K562 (cell line): ENCODE results near the gene PLCB1. TPM values are rescaled to one million over a fixed set of nuclear protein-coding genes. Genes with fewer than 3 reads are reported as not detected.

Experiments used
- ATAC-seq: fragments of 200-7000 bp; cut with Tn5 transposase; 3 replicates; pipeline ENCODE4 v1.9.1; 2020; ENCODE audit warnings: moderate library complexity
- BruUV-seq: library from RNA; stranded (reverse); fragments of 400-500 nt; replicated peaks from 2 replicates; lab custom pipeline; 2021; lab: Mats Ljungman, UMichigan
- CTCF ChIA-PET: fragments of 300-600 bp; formaldehyde crosslinking; extraction: SDS; loops from one replicate; lab custom pipeline; 2021; ENCODE audit warnings: low intra/inter-chr PET ratio; lab: Yijun Ruan, JAX
- POLR2A ChIA-PET: fragments of 300-600, 350-650 bp; sonication (Branson Sonifier 250); formaldehyde crosslinking; extraction: SDS; loops from one replicate; lab custom pipeline; 2021; ENCODE audit warnings: antibody characterized with exemption, inconsistent platforms; lab: Yijun Ruan, JAX
- DNase-seq, 4 experiments: peaks; one replicate each; pipeline versions ENCODE4 v3.0.0 to v3.0.0-alpha.2; 2011 to 2018; ENCODE audit warnings: low spot score in 3 of 4, mixed read lengths in 3 of 4; ENCODE audit errors: extremely low read depth in 1 of 4
- FAIRE-seq: peaks from 2 replicates; lab custom pipeline; 2011; peaks lifted over from hg19 to GRCh38; lab: Jason Lieb, UNC
- H2AFZ ChIP-seq: 2 replicates; pipeline ENCODE4 v1.6.0; 2011; ENCODE audit warnings: low read depth, low read length, control low read depth, inconsistent platforms
- H3K27ac ChIP-seq: fragments of 200-600 bp; 3 replicates; pipeline ENCODE4 v1.8.0; 2011; ENCODE audit warnings: low read depth, mild to moderate bottlenecking, control low read depth, inconsistent platforms, low read length, moderate library complexity, mixed read lengths; ENCODE audit errors: extremely low read depth
- H3K27me3 ChIP-seq, 2 experiments: fragments of 300-600 bp in 1 of 2; 2 replicates in 1 of 2; 3 replicates in 1 of 2; pipeline versions ENCODE4 v1.6.0 to v1.8.0; 2011; ENCODE audit warnings: inconsistent platforms in 2 of 2, low read length in 2 of 2, mild to moderate bottlenecking in 1 of 2, mixed read lengths in 1 of 2, moderate library complexity in 1 of 2; ENCODE audit not compliant: control insufficient read depth in 2 of 2, insufficient read depth in 2 of 2
- H3K36me3 ChIP-seq: fragments of 300-600 bp; 3 replicates; pipeline ENCODE4 v1.8.0; 2011; ENCODE audit warnings: mild to moderate bottlenecking, low read length, inconsistent platforms; ENCODE audit not compliant: control insufficient read depth, insufficient read depth
- H3K4me1 ChIP-seq, 2 experiments: fragments of 200-600 bp in 1 of 2; replicated peaks in 1 of 2; 2 replicates in 1 of 2; 3 replicates in 1 of 2; pipeline versions ENCODE4 v1.5.1 to v1.8.0; 2011; ENCODE audit warnings: inconsistent platforms in 2 of 2, low read length in 2 of 2, mild to moderate bottlenecking in 1 of 2, mixed read lengths in 1 of 2, moderate library complexity in 1 of 2; ENCODE audit not compliant: control insufficient read depth in 2 of 2, insufficient read depth in 2 of 2
- H3K4me2 ChIP-seq: 2 replicates; pipeline ENCODE4 v1.6.1; 2011; ENCODE audit warnings: low read length, control low read depth, inconsistent platforms, mixed read lengths; ENCODE audit not compliant: insufficient read depth
- H3K4me3 ChIP-seq: fragments of 200-600 bp; sonication (generic), shearing (Covaris generic); 2 replicates; pipeline ENCODE4 v1.5.1; 2016; ENCODE audit warnings: control low read depth, inconsistent platforms
- H3K79me2 ChIP-seq: fragments of 200-600 bp; 3 replicates; pipeline ENCODE4 v1.8.0; 2011; ENCODE audit warnings: low read length, inconsistent platforms; ENCODE audit not compliant: control insufficient read depth, insufficient read depth
- H3K9ac ChIP-seq, 2 experiments: 2 replicates each; pipeline versions ENCODE4 v1.6.0 to v1.6.1; 2011; ENCODE audit warnings: low read depth in 2 of 2, low read length in 2 of 2, control low read depth in 1 of 2, inconsistent platforms in 1 of 2, mild to moderate bottlenecking in 1 of 2, mixed read lengths in 1 of 2; ENCODE audit not compliant: insufficient read depth in 1 of 2
- H3K9me1 ChIP-seq: one replicate; pipeline ENCODE4 v1.6.0; 2011; ENCODE audit warnings: inconsistent platforms, mild to moderate bottlenecking, low read length, moderate library complexity; ENCODE audit not compliant: control insufficient read depth, insufficient read depth
- H3K9me3 ChIP-seq: replicated peaks from 2 replicates; pipeline ENCODE4 v1.5.1; 2011; ENCODE audit warnings: low read depth, low read length, inconsistent platforms; ENCODE audit not compliant: control insufficient read depth, insufficient read depth
- H4K20me1 ChIP-seq: replicated peaks from 2 replicates; pipeline ENCODE4 v1.6.1; 2011; ENCODE audit warnings: low read length, inconsistent platforms, mixed read lengths; ENCODE audit not compliant: control insufficient read depth, insufficient read depth
- BRD4 ChIP-seq: fragments of 200-600 bp; sonication (generic); IDR thresholded peaks from 2 replicates; pipeline ENCODE4 v1.6.1; 2017; ENCODE audit warnings: inconsistent platforms
- HMBOX1 ChIP-seq: sonication (generic); IDR thresholded peaks from 2 replicates; pipeline ENCODE4 v1.6.1; 2016
- KAT7 ChIP-seq: sonication (generic); formaldehyde crosslinking; IDR thresholded peaks from 2 replicates; pipeline ENCODE4 v1.8.0; 2022; ENCODE audit warnings: missing genetic modification reagents, mild to moderate bottlenecking, borderline replicate concordance
- RFX7 ChIP-seq: fragments of 250-450 bp; sonication (Bioruptor Pico); IDR thresholded peaks from 2 replicates; pipeline ENCODE4 v1.5.1; 2021; ENCODE audit warnings: mild to moderate bottlenecking
- RNF2 ChIP-seq: sonication (generic); IDR thresholded peaks from 2 replicates; pipeline ENCODE4 v1.6.1; 2016
- TFE3 ChIP-seq: fragments of 450-650 bp; formaldehyde crosslinking; IDR thresholded peaks from 2 replicates; pipeline ENCODE4 v1.4.0; 2020; ENCODE audit warnings: mild to moderate bottlenecking, mixed read lengths
- ZC3H4 ChIP-seq: sonication (generic); formaldehyde crosslinking; IDR thresholded peaks from 2 replicates; pipeline ENCODE4 v1.9.0; 2021; ENCODE audit warnings: missing genetic modification reagents, borderline replicate concordance
- ZNF146 ChIP-seq: IDR thresholded peaks from one replicate; pipeline ENCODE4 v1.6.1; 2018; ENCODE audit warnings: missing compliant biosample characterization; ENCODE audit not compliant: unreplicated experiment
- ZNF311 ChIP-seq: fragments of 250-450 bp; sonication (Bioruptor Pico); IDR thresholded peaks from 2 replicates; pipeline ENCODE4 v1.4.0; 2020; ENCODE audit warnings: mild to moderate bottlenecking, moderate library complexity
- WGBS: fragments of 100-300 bp; shearing (Covaris generic); methylation state at CpG from one replicate; pipeline ENCODE4 v1.1.6; 2016; ENCODE audit warnings: low coverage, mixed read lengths; ENCODE audit not compliant: insufficient coverage; ENCODE audit errors: missing lambda C conversion rate; 5-methylcytosine and 5-hydroxymethylcytosine counted together
- in situ Hi-C: fragments of 300-500 bp; cut with MboI; formaldehyde crosslinking; loops from 4 replicates; pipeline ENCODE4 v1.15.0; 2018; ENCODE audit warnings: inconsistent platforms, mixed read lengths
- intact Hi-C: fragments of 100-400 bp; cut with micrococcal nuclease; formaldehyde crosslinking; loops from 2 replicates; pipeline ENCODE4 v1.14.2; 2022
- polyA plus RNA-seq, 8 experiments: library from polyadenylated mRNA; depleted of rRNA in 4 of 8; stranded (reverse) in 5 of 8; unstranded in 3 of 8; fragments of >200 nt; fragmentation: Nextera tagmentation in 2 of 8; fragmentation: Illumina TruSeq in 1 of 8; extraction: Ambion mirVana in 2 of 8; extraction: Trizol in 1 of 8; gene quantifications; 2 replicates each; pipeline versions ENCODE4 v1.2.1 to v1.2.3, GENCODE V29; 2011 to 2014; ENCODE audit warnings: inconsistent platforms in 1 of 8, missing spikeins in 1 of 8
- total RNA-seq, 7 experiments: library from RNA; depleted of rRNA in 6 of 7; stranded (reverse); fragments of >200 nt in 6 of 7; fragmentation: Illumina TruSeq in 2 of 7; extraction: Trizol in 2 of 7; gene quantifications; 2 replicates each; pipeline versions ENCODE4 v1.2.1 to v1.2.3, GENCODE V29; 2011 to 2021; ENCODE audit warnings: low replicate concordance in 1 of 7
- TF ChIP-seq, protein P1 (sequence below): sonication (generic); formaldehyde crosslinking; IDR thresholded peaks from 2 replicates; pipeline ENCODE4 v1.8.1; 2022; ENCODE audit warnings: missing genetic modification reagents
- TF ChIP-seq, protein P2 (sequence below): fragments of 250-450 bp; sonication (Bioruptor Pico); IDR thresholded peaks from 2 replicates; pipeline ENCODE4 v1.4.0; 2020; ENCODE audit warnings: mild to moderate bottlenecking, moderate library complexity
- TF ChIP-seq, protein P3 (sequence below): fragments of 450-650 bp; IDR thresholded peaks from 2 replicates; pipeline ENCODE4 v1.6.1; 2017; ENCODE audit warnings: antibody characterized with exemption

Gene PLCB1
- total and polyA plus RNA-seq, 9 of the 15 experiments (the other 6 are each of a cell fraction or from before 2014, with no cell fraction given) = 0.34 to 3.1 (median 1.3) TPM

- DNase-seq (no peak), FAIRE-seq (no peak), ATAC-seq (no peak)
- in situ Hi-C loops = no loop called here
- Histone ChIP-seq H3K9me1 (no peaks in the 10 kb centered on the region), H3K9ac (no peak overlapping the region), H3K4me3 (no peak overlapping the region), H3K36me3 (no peaks in the 10 kb centered on the region), H2AFZ (no peak overlapping the region), H3K79me2 (no peaks in the 10 kb centered on the region), H3K9me3 (no peaks in the 10 kb centered on the region), H3K27ac (no peak overlapping the region), H3K4me1 (no peaks in the 10 kb centered on the region), H3K27me3 (no peaks in the 10 kb centered on the region), H3K4me2 (no peak overlapping the region), H4K20me1 (no peaks in the 10 kb centered on the region)
- 0% methylated on average over 4 of the region's 4 CpGs for WGBS
- intact Hi-C loops = no loop called here
- POLR2A ChIA-PET = no interaction called here
- no peak for TF ChIP-seq ZNF311
- TF ChIP-seq RNF2 = no peak
- TF ChIP-seq, protein P1, sequence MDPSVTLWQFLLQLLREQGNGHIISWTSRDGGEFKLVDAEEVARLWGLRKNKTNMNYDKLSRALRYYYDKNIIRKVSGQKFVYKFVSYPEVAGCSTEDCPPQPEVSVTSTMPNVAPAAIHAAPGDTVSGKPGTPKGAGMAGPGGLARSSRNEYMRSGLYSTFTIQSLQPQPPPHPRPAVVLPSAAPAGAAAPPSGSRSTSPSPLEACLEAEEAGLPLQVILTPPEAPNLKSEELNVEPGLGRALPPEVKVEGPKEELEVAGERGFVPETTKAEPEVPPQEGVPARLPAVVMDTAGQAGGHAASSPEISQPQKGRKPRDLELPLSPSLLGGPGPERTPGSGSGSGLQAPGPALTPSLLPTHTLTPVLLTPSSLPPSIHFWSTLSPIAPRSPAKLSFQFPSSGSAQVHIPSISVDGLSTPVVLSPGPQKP (CRISPR knock-in tag) = no peak
- TF ChIP-seq, protein P2, sequence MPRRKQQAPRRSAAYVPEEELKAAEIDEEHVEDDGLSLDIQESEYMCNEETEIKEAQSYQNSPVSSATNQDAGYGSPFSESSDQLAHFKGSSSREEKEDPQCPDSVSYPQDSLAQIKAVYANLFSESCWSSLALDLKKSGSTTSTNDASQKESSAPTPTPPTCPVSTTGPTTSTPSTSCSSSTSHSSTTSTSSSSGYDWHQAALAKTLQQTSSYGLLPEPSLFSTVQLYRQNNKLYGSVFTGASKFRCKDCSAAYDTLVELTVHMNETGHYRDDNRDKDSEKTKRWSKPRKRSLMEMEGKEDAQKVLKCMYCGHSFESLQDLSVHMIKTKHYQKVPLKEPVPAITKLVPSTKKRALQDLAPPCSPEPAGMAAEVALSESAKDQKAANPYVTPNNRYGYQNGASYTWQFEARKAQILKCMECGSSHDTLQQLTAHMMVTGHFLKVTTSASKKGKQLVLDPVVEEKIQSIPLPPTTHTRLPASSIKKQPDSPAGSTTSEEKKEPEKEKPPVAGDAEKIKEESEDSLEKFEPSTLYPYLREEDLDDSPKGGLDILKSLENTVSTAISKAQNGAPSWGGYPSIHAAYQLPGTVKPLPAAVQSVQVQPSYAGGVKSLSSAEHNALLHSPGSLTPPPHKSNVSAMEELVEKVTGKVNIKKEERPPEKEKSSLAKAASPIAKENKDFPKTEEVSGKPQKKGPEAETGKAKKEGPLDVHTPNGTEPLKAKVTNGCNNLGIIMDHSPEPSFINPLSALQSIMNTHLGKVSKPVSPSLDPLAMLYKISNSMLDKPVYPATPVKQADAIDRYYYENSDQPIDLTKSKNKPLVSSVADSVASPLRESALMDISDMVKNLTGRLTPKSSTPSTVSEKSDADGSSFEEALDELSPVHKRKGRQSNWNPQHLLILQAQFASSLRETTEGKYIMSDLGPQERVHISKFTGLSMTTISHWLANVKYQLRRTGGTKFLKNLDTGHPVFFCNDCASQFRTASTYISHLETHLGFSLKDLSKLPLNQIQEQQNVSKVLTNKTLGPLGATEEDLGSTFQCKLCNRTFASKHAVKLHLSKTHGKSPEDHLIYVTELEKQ (CRISPR knock-in tag) = no peak
- TF ChIP-seq ZC3H4 (CRISPR knock-in tag) = no peak
- no peak for TF ChIP-seq KAT7
- TF ChIP-seq ZNF146 (CRISPR knock-in tag) = no peak
- no peak for TF ChIP-seq RFX7 (CRISPR knock-in tag)
- TF ChIP-seq, protein P3, sequence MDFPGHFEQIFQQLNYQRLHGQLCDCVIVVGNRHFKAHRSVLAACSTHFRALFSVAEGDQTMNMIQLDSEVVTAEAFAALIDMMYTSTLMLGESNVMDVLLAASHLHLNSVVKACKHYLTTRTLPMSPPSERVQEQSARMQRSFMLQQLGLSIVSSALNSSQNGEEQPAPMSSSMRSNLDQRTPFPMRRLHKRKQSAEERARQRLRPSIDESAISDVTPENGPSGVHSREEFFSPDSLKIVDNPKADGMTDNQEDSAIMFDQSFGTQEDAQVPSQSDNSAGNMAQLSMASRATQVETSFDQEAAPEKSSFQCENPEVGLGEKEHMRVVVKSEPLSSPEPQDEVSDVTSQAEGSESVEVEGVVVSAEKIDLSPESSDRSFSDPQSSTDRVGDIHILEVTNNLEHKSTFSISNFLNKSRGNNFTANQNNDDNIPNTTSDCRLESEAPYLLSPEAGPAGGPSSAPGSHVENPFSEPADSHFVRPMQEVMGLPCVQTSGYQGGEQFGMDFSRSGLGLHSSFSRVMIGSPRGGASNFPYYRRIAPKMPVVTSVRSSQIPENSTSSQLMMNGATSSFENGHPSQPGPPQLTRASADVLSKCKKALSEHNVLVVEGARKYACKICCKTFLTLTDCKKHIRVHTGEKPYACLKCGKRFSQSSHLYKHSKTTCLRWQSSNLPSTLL = no peak
- no peak for TF ChIP-seq TFE3 (CRISPR knock-in tag)
- no peak for TF ChIP-seq BRD4
- TF ChIP-seq HMBOX1 = no peak
- BruUV-seq = no TSS peak
- CTCF ChIA-PET = no interaction called here
These were observed 457.9 kb downstream of the PLCB1 start for GRCh38 chr20:8589956-8590355.
